Neural progenitor cell (in vitro differentiated cells): ENCODE data around the gene SLC25A22. TPM values are rescaled to one million over a fixed set of nuclear protein-coding genes. Genes with fewer than 3 reads are reported as not detected.

Source experiments
- DNase-seq: peaks from one replicate; pipeline ENCODE4 v3.0.0-alpha.2; 2016; ENCODE audit warnings: low spot score
- H2AFZ ChIP-seq: fragments of 200-600 bp; sonication (generic); replicated peaks from 2 replicates; pipeline ENCODE4 v1.6.1; 2016; ENCODE audit warnings: antibody characterized with exemption
- H3F3A ChIP-seq: fragments of 200-600 bp; sonication (generic); 2 replicates; pipeline ENCODE4 v1.6.1; 2016; ENCODE audit warnings: antibody characterized with exemption, low read depth
- H3K27ac ChIP-seq: fragments of 200-600 bp; sonication (generic); 2 replicates; pipeline ENCODE4 v1.5.1; 2016; ENCODE audit warnings: mild to moderate bottlenecking
- H3K27me3 ChIP-seq: fragments of 200-600 bp; sonication (generic); 2 replicates; pipeline ENCODE4 v1.6.1; 2016; ENCODE audit warnings: mild to moderate bottlenecking, moderate library complexity
- H3K36me3 ChIP-seq: fragments of 200-600 bp; sonication (generic); 2 replicates; pipeline ENCODE4 v1.5.1; 2016
- H3K4me1 ChIP-seq: fragments of 200-600 bp; sonication (generic); 2 replicates; pipeline ENCODE4 v1.6.1; 2016; ENCODE audit warnings: mixed run types
- H3K4me2 ChIP-seq: fragments of 200-600 bp; sonication (generic); 2 replicates; pipeline ENCODE4 v1.6.1; 2016
- H3K4me3 ChIP-seq: fragments of 200-600 bp; sonication (generic); 2 replicates; pipeline ENCODE4 v1.5.1; 2016
- H3K79me2 ChIP-seq: fragments of 200-600 bp; sonication (generic); 2 replicates; pipeline ENCODE4 v1.6.1; 2016; ENCODE audit warnings: low read depth
- H3K9ac ChIP-seq: fragments of 200-600 bp; sonication (generic); 2 replicates; pipeline ENCODE4 v1.6.1; 2016
- H3K9me3 ChIP-seq: fragments of 200-600 bp; sonication (generic); 2 replicates; pipeline ENCODE4 v1.5.1; 2016; ENCODE audit warnings: low read depth
- H4K20me1 ChIP-seq: fragments of 200-600 bp; sonication (generic); 2 replicates; pipeline ENCODE4 v1.6.1; 2016; ENCODE audit warnings: low read depth
- H3K27ac Mint-ChIP-seq: 3 replicates; pipeline ENCODE4 v1.8.0; 2021; ENCODE audit warnings: mixed read lengths
- H3K27me3 Mint-ChIP-seq: 2 replicates; pipeline ENCODE4 v1.8.0; 2022; ENCODE audit warnings: low read depth, mild to moderate bottlenecking, inconsistent platforms, moderate library complexity, mixed read lengths; ENCODE audit not compliant: insufficient read depth
- H3K36me3 Mint-ChIP-seq: 3 replicates; pipeline ENCODE4 v1.8.0; 2021; ENCODE audit warnings: mixed read lengths
- H3K4me1 Mint-ChIP-seq: 3 replicates; pipeline ENCODE4 v1.8.0; 2021; ENCODE audit warnings: mixed read lengths
- H3K4me3 Mint-ChIP-seq: 3 replicates; pipeline ENCODE4 v1.8.0; 2021; ENCODE audit warnings: mild to moderate bottlenecking, moderate library complexity, mixed read lengths
- H3K9me3 Mint-ChIP-seq: 3 replicates; pipeline ENCODE4 v1.8.0; 2020; ENCODE audit warnings: mixed read lengths
- EZH2 ChIP-seq: fragments of 200-600 bp; sonication (generic); IDR thresholded peaks from 2 replicates; pipeline ENCODE4 v1.6.1; 2017; ENCODE audit warnings: antibody characterized with exemption, mild to moderate bottlenecking, moderate library complexity
- EZH2phosphoT487 ChIP-seq: fragments of 200-600 bp; sonication (generic); IDR thresholded peaks from 2 replicates; pipeline ENCODE4 v1.6.1; 2017; ENCODE audit warnings: antibody characterized with exemption
- total RNA-seq: library from RNA; depleted of rRNA; stranded (reverse); fragments of >200 nt; gene quantifications from 2 replicates; pipeline ENCODE4 v1.2.3, GENCODE V29; 2015; ENCODE audit warnings: low replicate concordance
- TF ChIP-seq, protein P1 (sequence below): fragments of 200-600 bp; sonication (generic); IDR thresholded peaks from 2 replicates; pipeline ENCODE4 v1.5.1; 2017; ENCODE audit warnings: antibody characterized with exemption, mild to moderate bottlenecking

SLC25A22 gene
- total RNA-seq, 1 donor from 2014 or later: 11.0 TPM

DNA sequence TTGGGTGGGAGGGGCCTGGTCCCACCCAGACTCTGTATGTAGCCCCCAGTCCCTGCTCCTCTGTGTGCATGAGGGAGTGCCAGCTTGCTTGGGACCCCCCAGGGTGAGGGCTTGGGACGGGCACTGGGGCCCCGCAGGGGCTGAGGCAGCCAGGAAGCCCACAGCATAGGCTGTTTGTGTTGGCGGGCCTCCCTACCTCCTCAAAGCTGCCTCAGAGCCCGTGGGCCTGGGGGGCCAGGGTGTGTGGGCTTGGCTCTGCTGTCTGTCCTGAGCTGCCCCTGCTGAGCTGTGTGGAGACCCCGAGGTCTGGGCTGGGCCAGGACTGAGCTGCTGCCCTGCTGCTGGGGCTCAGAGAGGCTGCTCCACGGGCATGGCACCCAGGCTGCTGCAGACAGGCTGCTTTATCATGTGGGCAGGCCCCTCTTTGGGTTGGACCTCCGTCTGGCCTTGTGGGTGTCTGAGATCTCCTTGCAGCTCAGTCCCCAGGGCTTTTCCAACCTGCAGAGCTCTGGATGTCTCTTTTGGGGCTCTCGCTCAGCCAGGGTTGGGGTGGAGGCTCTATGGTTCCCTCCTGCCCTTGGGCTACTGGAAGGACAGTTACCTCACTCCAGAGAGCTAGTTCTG is 47.9 kb upstream of the SLC25A22 start:
- no peak overlapping the region for H3K9ac ChIP-seq
- TF ChIP-seq, protein P1, sequence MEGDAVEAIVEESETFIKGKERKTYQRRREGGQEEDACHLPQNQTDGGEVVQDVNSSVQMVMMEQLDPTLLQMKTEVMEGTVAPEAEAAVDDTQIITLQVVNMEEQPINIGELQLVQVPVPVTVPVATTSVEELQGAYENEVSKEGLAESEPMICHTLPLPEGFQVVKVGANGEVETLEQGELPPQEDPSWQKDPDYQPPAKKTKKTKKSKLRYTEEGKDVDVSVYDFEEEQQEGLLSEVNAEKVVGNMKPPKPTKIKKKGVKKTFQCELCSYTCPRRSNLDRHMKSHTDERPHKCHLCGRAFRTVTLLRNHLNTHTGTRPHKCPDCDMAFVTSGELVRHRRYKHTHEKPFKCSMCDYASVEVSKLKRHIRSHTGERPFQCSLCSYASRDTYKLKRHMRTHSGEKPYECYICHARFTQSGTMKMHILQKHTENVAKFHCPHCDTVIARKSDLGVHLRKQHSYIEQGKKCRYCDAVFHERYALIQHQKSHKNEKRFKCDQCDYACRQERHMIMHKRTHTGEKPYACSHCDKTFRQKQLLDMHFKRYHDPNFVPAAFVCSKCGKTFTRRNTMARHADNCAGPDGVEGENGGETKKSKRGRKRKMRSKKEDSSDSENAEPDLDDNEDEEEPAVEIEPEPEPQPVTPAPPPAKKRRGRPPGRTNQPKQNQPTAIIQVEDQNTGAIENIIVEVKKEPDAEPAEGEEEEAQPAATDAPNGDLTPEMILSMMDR: no peak
- TF ChIP-seq EZH2phosphoT487: no peak
- TF ChIP-seq EZH2: no peak
- H3K79me2 ChIP-seq: peaks cover 13% of the 10 kb centered on the region
- H3K27ac Mint-ChIP-seq: no peak overlapping the region
- H3K4me1 ChIP-seq: peaks cover 46% of the 10 kb centered on the region
- H3K4me3 ChIP-seq: no peak overlapping the region
- H3K27ac ChIP-seq: no peak overlapping the region
- no peak overlapping the region for H3K4me3 Mint-ChIP-seq
- H3K4me1 Mint-ChIP-seq: peaks cover 30% of the 10 kb centered on the region
- no peak overlapping the region for H2AFZ ChIP-seq
- peaks cover 11% of the 10 kb centered on the region for H3K27me3 Mint-ChIP-seq
- H3F3A ChIP-seq: peaks cover 48% of the 10 kb centered on the region
- H4K20me1 ChIP-seq: peaks cover 39% of the 10 kb centered on the region
- H3K36me3 Mint-ChIP-seq: no peaks in the 10 kb centered on the region
- H3K36me3 ChIP-seq: no peaks in the 10 kb centered on the region
- no peaks in the 10 kb centered on the region for H3K9me3 ChIP-seq
- no peaks in the 10 kb centered on the region for H3K9me3 Mint-ChIP-seq
- DNase-seq: no peak
- peaks cover 34% of the 10 kb centered on the region for H3K27me3 ChIP-seq
- peak overlapping the region; percentile 97 for H3K4me2 ChIP-seq

DNA sequence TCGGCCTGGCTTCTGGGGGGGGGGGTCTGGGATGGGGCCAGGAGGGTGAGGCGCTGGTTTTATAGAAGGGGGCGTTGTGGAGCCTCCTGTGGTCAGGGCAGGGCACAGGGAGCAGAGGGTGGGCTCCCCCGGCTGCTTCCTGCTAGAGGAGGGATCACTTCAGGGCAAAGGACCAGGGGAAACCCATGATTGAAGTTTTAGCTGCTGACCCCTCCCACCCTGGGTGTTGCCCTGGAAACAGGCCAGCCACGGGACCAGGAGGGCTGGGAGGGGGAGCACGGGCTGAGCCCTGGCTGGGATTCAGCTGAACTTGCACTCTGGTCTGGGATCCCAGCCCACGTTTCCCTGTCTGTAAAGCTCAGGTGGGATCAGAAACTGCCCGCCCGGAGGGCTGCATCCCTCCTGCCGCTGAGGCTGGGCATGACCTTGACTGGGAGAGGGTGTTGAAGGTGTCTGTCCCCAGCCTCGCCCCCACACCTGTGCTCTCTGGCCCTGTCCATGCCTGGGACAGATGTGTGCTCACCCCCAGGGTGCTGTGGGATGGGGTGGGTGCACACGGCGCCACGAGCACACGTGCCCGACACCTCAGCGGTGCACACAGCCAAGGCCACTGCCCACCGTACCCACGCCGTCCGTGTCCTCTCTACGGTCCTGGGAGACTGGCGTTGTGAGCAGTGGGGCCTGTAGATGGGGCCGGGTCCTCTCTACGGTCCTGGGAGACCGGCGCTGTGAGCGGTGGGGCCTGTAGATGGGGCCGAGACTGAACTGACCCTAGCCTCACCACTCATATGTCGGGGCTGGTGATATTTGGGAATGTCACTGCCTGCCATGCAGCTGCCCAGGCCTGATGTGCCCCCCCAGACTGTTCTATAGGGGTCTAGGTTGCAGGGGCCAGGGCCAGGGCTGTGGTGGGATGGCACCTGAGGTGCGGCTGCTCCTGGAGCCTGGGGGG is 46.9 kb upstream of the SLC25A22 start:
- Histone ChIP-seq H3K9ac (no peak overlapping the region), H3K9me3 (no peaks in the 10 kb centered on the region), H3K27me3 (peaks cover 24% of the 10 kb centered on the region), H3K4me1 (peaks cover 38% of the 10 kb centered on the region), H4K20me1 (peaks cover 36% of the 10 kb centered on the region), H3K36me3 (no peaks in the 10 kb centered on the region), H3K4me2 (peak overlapping the region; percentile 97), H3K27ac (no peak overlapping the region), H3K79me2 (peaks cover 23% of the 10 kb centered on the region), H2AFZ (no peak overlapping the region), H3K4me3 (peak overlapping the region; percentile 96), H3F3A (peaks cover 44% of the 10 kb centered on the region)
- Mint-ChIP-seq H3K4me3 (peak overlapping the region; percentile 78), H3K36me3 (no peaks in the 10 kb centered on the region), H3K9me3 (no peaks in the 10 kb centered on the region), H3K4me1 (peaks cover 37% of the 10 kb centered on the region), H3K27ac (no peak overlapping the region), H3K27me3 (peaks cover 13% of the 10 kb centered on the region)
- TF ChIP-seq, protein P1: no peak
- no peak for TF ChIP-seq EZH2phosphoT487
- TF ChIP-seq EZH2: no peak
- DNase-seq: peak; percentile 83

DNA sequence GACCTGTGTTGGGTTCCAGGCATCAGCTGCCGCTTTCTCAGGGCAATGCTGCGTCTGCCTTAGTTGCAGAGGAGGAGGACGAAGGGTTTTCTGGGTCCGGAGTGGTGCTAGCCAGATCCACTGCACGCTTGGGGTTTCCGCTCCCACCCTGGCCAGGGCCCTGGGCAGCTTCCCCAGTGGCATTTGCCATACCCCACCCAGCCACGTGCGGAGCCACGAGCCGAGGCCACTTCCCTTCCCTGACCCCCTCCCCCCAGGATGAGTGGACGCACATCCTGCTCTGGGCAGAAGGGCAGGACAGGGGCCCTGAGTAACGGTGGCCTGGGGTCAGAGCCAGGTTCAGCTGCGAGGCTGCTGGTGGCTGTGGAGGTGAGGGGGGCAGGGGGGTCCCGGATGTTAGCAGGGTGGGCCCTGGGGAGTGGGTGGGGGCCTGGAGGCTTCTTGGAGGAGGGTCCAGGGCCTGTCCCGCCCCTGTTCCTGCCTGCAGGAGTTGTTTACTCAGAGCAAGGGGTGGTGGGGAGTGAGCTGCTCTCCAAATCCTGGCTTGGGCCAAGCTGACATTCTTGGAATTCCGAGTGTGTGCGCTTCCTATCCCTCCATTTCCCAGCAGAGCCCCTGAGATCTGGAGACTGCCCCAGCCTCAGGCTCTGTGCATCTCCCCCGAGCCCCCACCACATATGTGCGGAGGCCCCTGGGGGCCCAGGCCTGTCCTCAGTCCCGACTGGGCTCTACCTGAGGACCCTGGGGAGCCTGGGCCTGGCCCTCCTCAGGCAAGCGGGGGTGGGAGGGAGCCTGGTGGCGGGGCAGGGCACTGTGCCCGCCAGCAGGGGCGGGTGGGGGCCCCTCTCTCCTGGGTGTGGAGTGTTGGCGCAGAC is 46.0 kb upstream of the SLC25A22 start:
- Histone ChIP-seq H4K20me1 (peaks cover 36% of the 10 kb centered on the region), H3K79me2 (peaks cover 23% of the 10 kb centered on the region), H3K4me1 (peaks cover 36% of the 10 kb centered on the region), H3K9ac (no peak overlapping the region), H2AFZ (no peak overlapping the region), H3K27me3 (peaks cover 19% of the 10 kb centered on the region), H3K27ac (peak overlapping the region; percentile 75), H3K36me3 (no peaks in the 10 kb centered on the region), H3K9me3 (no peaks in the 10 kb centered on the region), H3K4me2 (peak overlapping the region; percentile 97), H3F3A (peaks cover 40% of the 10 kb centered on the region), H3K4me3 (peak overlapping the region; percentile 96)
- H3K9me3 Mint-ChIP-seq: no peaks in the 10 kb centered on the region
- peaks cover 13% of the 10 kb centered on the region for H3K27me3 Mint-ChIP-seq
- H3K4me1 Mint-ChIP-seq: peaks cover 37% of the 10 kb centered on the region
- DNase-seq: peak; percentile 91
- no peaks in the 10 kb centered on the region for H3K36me3 Mint-ChIP-seq
- no peak for TF ChIP-seq EZH2
- TF ChIP-seq, protein P1: peak; percentile 24
- no peak for TF ChIP-seq EZH2phosphoT487
- H3K27ac Mint-ChIP-seq: peak overlapping the region; percentile 17
- H3K4me3 Mint-ChIP-seq: peak overlapping the region; percentile 85
